HFFc6 (cell line): ENCODE data around the gene FLACC1. TPM values are rescaled to one million over a fixed set of nuclear protein-coding genes. Genes with fewer than 3 reads are reported as not detected.

Source experiments
- DNase-seq: peaks from one replicate; pipeline ENCODE4 v3.0.0-alpha.2; 2018
- H3K27ac Mint-ChIP-seq: 2 replicates; pipeline ENCODE4 v1.8.0; 2020; ENCODE audit warnings: mild to moderate bottlenecking, mixed read lengths
- H3K27me3 Mint-ChIP-seq: 2 replicates; pipeline ENCODE4 v1.8.0; 2021; ENCODE audit warnings: mild to moderate bottlenecking, moderate library complexity, mixed read lengths; ENCODE audit not compliant: insufficient read depth
- H3K36me3 Mint-ChIP-seq: 2 replicates; pipeline ENCODE4 v1.8.0; 2021; ENCODE audit warnings: low read depth, mixed read lengths
- H3K4me1 Mint-ChIP-seq: 2 replicates; pipeline ENCODE4 v1.8.0; 2020; ENCODE audit warnings: low read depth, mixed read lengths
- H3K4me3 Mint-ChIP-seq: 2 replicates; pipeline ENCODE4 v1.8.0; 2020; ENCODE audit warnings: mild to moderate bottlenecking, moderate library complexity, mixed read lengths
- H3K9me3 Mint-ChIP-seq: 2 replicates; pipeline ENCODE4 v1.8.0; 2020; ENCODE audit warnings: mild to moderate bottlenecking, mixed read lengths
- CTCF ChIP-seq: fragments of 200-600 bp; sonication (generic); IDR thresholded peaks from 2 replicates; pipeline ENCODE4 v1.5.0; 2021; ENCODE audit warnings: antibody characterized with exemption, mild to moderate bottlenecking
- total RNA-seq, 6 experiments: library from RNA; stranded (reverse); fragmentation: NEBNext Ultra II Directional; extraction: Animal tissue kit (Norgen Biotek cat#: 25700); gene quantifications; 2 replicates in 1 of 6; 3 replicates in 5 of 6; pipeline ENCODE4 v1.2.3, GENCODE V29; 2021

FLACC1 gene
- total RNA-seq, 6 experiments from 2014 or later, result 0.51 to 1.6 (median 0.87) TPM

DNA sequence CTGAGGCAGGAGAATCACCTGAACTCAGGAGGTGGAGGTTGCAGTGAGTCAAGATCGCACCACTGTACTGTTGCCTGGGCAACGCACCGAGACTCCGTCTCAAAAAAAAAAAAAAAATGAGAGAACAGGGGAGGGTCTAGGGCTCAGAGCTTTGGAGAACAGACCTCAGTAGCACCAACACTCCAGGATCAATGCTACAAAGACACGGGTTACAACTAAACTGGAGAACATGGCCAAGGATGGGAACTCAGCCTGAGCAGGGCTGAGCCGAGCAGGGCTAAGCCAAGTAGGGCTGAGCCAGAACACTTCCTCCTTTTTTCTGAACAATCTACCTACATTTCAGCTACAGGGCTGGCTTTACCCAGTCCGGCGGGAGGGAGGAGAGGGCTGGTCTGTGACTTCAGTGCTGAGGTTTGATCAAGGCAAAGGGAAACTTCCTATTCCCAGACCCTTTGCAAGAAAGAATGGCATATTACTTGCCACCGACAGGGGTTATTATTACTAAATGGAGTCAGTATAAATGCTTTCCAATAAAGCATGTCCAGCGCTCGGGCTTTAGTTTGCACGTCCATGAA is 99.7 kb downstream of the FLACC1 start:
- H3K27ac Mint-ChIP-seq, result peak overlapping the region; percentile 99
- H3K27me3 Mint-ChIP-seq, result no peaks in the 10 kb centered on the region
- peak overlapping the region; percentile 98 for H3K4me3 Mint-ChIP-seq
- no peak for DNase-seq
- peaks cover 53% of the 10 kb centered on the region for H3K4me1 Mint-ChIP-seq
- H3K36me3 Mint-ChIP-seq, result peaks cover 6% of the 10 kb centered on the region; the same call in 1 of the 2 replicates
- H3K9me3 Mint-ChIP-seq, result no peaks in the 10 kb centered on the region
- TF ChIP-seq CTCF, result peak; percentile 43; the same call in 1 of the 2 replicates

- Mint-ChIP-seq H3K4me3 (no peak overlapping the region), H3K4me1 (peaks cover 42% of the 10 kb centered on the region), H3K36me3 (peaks cover 6% of the 10 kb centered on the region; the same call in 1 of the 2 replicates), H3K9me3 (no peaks in the 10 kb centered on the region), H3K27ac (no peak overlapping the region; the same call in 1 of the 2 replicates), H3K27me3 (no peaks in the 10 kb centered on the region)
- no peak for TF ChIP-seq CTCF
- no peak for DNase-seq
Observed at GRCh38 chr2:201256082-201256481, 101.1 kb downstream of the FLACC1 start.

- H3K36me3 Mint-ChIP-seq, result peaks cover 3% of the 10 kb centered on the region; the same call in 1 of the 2 replicates
- H3K27ac Mint-ChIP-seq, result no peak overlapping the region; the same call in 1 of the 2 replicates
- TF ChIP-seq CTCF, result no peak
- no peak for DNase-seq
- no peaks in the 10 kb centered on the region for H3K27me3 Mint-ChIP-seq
- H3K4me1 Mint-ChIP-seq, result peaks cover 39% of the 10 kb centered on the region
- no peak overlapping the region for H3K4me3 Mint-ChIP-seq
- H3K9me3 Mint-ChIP-seq, result no peaks in the 10 kb centered on the region
Observed at GRCh38 chr2:201255408-201256033, 101.6 kb downstream of the FLACC1 start.

DNA sequence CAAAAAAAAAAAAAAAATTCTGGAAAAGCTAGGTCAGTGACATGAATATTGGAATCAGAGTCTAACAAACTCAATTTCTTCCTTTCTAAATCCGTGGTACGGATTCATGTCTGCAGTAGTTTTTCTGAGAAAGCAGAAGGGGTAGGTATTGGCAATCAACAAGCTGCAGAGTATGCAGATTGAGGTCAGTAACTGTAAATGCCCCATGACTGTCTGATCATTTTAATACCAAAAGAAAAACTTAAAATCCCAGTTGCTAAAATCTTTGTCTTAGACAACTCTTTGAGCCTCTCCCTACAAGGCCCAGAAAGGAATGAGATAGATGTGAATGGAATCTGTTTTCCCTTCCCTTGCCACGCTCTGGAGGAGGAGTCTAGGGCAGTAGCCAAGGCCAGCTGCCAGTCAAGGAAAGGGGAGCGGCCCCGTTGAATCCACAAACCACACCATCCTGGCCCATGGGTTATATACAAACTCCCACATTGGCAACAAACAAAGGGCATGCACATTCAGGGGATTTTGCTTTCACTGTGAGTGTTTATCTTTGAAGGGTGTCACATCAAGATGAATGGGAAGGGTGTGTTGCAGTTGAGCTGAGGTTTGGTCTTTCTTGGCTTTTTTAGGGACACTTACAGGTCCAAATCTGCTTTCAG is 102.9 kb downstream of the FLACC1 start:
- no peak overlapping the region for H3K27ac Mint-ChIP-seq
- H3K9me3 Mint-ChIP-seq, result no peaks in the 10 kb centered on the region
- no peaks in the 10 kb centered on the region for H3K36me3 Mint-ChIP-seq
- peaks cover 28% of the 10 kb centered on the region for H3K4me1 Mint-ChIP-seq
- no peaks in the 10 kb centered on the region; the same call in 1 of the 2 replicates for H3K27me3 Mint-ChIP-seq
- no peak for TF ChIP-seq CTCF
- DNase-seq, result peak; percentile 25
- no peak overlapping the region for H3K4me3 Mint-ChIP-seq

GRCh38 chr2:201250741-201251140 is 106.4 kb downstream of the FLACC1 start:
- H3K27me3 Mint-ChIP-seq, result no peaks in the 10 kb centered on the region; the same call in 1 of the 2 replicates
- H3K36me3 Mint-ChIP-seq, result no peaks in the 10 kb centered on the region
- no peak for DNase-seq
- H3K9me3 Mint-ChIP-seq, result no peaks in the 10 kb centered on the region
- H3K4me3 Mint-ChIP-seq, result no peak overlapping the region
- no peak for TF ChIP-seq CTCF
- peaks cover 7% of the 10 kb centered on the region; the same call in 1 of the 2 replicates for H3K4me1 Mint-ChIP-seq
- H3K27ac Mint-ChIP-seq, result no peak overlapping the region
